ENCODE data around the gene PTCD1. TPM values are rescaled to one million over a fixed set of nuclear protein-coding genes. Genes with fewer than 3 reads are reported as not detected.

PTCD1 gene
- polyA plus RNA-seq, 1 donor (not counting 4 experiments of a cell fraction or from before 2014, with no cell fraction given) = 2.8 TPM

DNA sequence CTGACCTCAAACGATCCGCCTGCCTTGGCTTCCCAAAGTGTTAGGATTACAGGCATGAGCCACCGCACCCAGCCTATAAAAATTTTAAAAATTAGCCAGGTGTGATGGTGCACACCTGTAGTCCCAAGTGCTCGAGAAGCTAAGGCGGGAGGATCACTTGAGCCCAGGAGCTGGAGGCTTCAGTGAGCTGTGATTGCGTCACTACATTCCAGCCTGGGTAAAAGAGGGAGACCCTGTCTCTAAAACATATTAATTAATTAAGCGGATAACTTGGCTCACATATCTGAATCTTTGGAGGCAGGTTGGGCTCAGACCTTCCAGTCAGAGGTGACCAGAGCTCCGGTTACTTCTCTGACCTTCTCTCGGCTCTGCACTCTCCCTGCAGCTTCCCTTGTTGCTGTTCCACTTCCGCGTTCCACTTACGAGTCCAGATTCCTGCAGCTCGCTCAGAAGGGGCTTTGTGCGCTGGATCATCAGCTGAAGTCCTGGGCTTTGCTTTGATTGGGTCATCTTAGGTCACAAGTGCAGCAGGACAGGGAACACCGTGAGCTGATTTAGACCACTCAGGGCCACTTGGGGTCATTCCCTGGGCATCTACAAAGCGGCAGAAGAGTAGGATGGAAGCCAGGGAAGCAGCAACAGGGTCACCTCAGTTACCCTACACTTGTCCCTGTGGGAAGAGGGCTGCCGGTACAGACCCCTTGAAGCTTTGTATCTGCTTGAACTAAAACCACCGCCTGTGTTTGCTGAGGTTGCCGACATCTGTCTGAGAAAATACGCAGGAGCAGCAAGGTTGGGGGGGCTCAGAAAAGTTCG is 66.1 kb downstream of the PTCD1 start:
- DNase-seq (ENCODE audit: low read depth, low spot score) (no peak), FAIRE-seq (no peak)
- H3K9me3 ChIP-seq (ENCODE audit: control insufficient read depth, low read depth, low read length) = no peaks in the 10 kb centered on the region
- H2AFZ ChIP-seq (ENCODE audit: control insufficient read depth, low read length) = peak overlapping the region; percentile 73
- H4K20me1 ChIP-seq (ENCODE audit: control insufficient read depth, extremely low read depth, insufficient read depth, low read length) = peaks cover 8% of the 10 kb centered on the region
- peak overlapping the region; percentile 90 for H3K4me2 ChIP-seq (ENCODE audit: control insufficient read depth, extremely low read depth, insufficient read depth, low read depth, low read length)
- peak overlapping the region; percentile 40 for H3K27ac ChIP-seq (ENCODE audit: control insufficient read depth, insufficient read depth, low read length)
- peaks cover 6 to 9% of the 10 kb centered on the region in 2 experiments for H3K36me3 ChIP-seq (ENCODE audit: control insufficient read depth in 2 of 2, extremely low read depth in 1 of 2, insufficient read depth in 2 of 2, low read length in 2 of 2)
- no peaks in the 10 kb centered on the region for H3K9me1 ChIP-seq (ENCODE audit: control insufficient read depth, extremely low read depth, insufficient read depth, low read length)
- peak overlapping the region in 1 of 3 experiments; percentile 36 for H3K4me3 ChIP-seq (ENCODE audit: control insufficient read depth in 2 of 3, extremely low read depth in 1 of 3, insufficient read depth in 2 of 3, low read depth in 1 of 3, low read length in 3 of 3)
- no peaks in the 10 kb centered on the region for H3K27me3 ChIP-seq (ENCODE audit: control insufficient read depth, extremely low read depth, insufficient read depth, low read length)
- peaks cover 27% of the 10 kb centered on the region for H3K4me1 ChIP-seq (ENCODE audit: control insufficient read depth, extremely low read depth, insufficient read depth, low read length)
- peak overlapping the region; percentile 58 for H3K9ac ChIP-seq (ENCODE audit: control insufficient read depth, extremely low read depth, insufficient read depth, low read length)
- peaks cover 6% of the 10 kb centered on the region for H3K79me2 ChIP-seq (ENCODE audit: control insufficient read depth, insufficient read depth, low read length)
- dilution Hi-C loops (cut with MboI; ENCODE audit: extremely low pct_ligation_motif_present, low sequenced_read_pairs) = no loop called here
- no peak for TF ChIP-seq EZH2 (IDR thresholded peaks at IDR 0.05; ENCODE audit: low read length)
- TF ChIP-seq, protein P1, sequence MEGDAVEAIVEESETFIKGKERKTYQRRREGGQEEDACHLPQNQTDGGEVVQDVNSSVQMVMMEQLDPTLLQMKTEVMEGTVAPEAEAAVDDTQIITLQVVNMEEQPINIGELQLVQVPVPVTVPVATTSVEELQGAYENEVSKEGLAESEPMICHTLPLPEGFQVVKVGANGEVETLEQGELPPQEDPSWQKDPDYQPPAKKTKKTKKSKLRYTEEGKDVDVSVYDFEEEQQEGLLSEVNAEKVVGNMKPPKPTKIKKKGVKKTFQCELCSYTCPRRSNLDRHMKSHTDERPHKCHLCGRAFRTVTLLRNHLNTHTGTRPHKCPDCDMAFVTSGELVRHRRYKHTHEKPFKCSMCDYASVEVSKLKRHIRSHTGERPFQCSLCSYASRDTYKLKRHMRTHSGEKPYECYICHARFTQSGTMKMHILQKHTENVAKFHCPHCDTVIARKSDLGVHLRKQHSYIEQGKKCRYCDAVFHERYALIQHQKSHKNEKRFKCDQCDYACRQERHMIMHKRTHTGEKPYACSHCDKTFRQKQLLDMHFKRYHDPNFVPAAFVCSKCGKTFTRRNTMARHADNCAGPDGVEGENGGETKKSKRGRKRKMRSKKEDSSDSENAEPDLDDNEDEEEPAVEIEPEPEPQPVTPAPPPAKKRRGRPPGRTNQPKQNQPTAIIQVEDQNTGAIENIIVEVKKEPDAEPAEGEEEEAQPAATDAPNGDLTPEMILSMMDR (optimal IDR thresholded peaks at IDR 0.05 in 1 of 3, IDR thresholded peaks at IDR 0.05 in 1 of 3, conservative IDR thresholded peaks at IDR 0.05 in 1 of 3; ENCODE audit: extremely low read depth in 1 of 3, insufficient read depth in 2 of 3, low read length in 3 of 3) = no peak

DNA sequence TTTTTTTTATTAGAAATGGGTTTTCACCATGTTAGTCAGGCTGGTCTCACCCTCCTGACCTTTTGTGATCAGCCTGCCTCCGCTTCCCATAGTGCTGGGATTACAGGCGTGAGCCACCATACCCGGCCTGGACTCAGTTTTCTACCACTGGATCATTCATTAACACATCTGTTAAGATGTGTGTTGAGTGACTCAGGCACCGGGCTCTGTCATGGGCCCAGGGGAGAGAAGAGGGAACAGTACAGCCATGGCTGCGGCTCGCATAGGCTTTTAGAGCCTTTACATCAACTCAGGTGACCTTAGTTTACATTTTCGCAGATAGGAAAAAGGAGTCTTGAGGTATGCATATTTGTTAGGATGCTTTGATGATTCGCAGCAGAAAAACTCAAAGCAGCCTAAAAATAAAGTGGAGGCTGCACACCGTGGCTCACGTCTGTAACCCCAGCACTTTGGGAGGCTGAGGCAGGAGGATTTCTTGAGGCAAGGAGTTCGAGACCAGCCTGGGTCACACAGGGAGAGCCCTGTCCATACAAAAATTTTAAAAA is 67.2 kb downstream of the PTCD1 start:
- H3K36me3 ChIP-seq (ENCODE audit: control insufficient read depth in 2 of 2, extremely low read depth in 1 of 2, insufficient read depth in 2 of 2, low read length in 2 of 2) = peaks cover 14% of the 10 kb centered on the region in 2 experiments
- H3K4me1 ChIP-seq (ENCODE audit: control insufficient read depth, extremely low read depth, insufficient read depth, low read length) = peaks cover 19% of the 10 kb centered on the region
- H3K9me3 ChIP-seq (ENCODE audit: control insufficient read depth, low read depth, low read length) = no peaks in the 10 kb centered on the region
- H3K27ac ChIP-seq (ENCODE audit: control insufficient read depth, insufficient read depth, low read length) = no peak overlapping the region
- H3K79me2 ChIP-seq (ENCODE audit: control insufficient read depth, insufficient read depth, low read length) = peaks cover 5% of the 10 kb centered on the region
- H3K4me2 ChIP-seq (ENCODE audit: control insufficient read depth, extremely low read depth, insufficient read depth, low read depth, low read length) = no peak overlapping the region
- no peak for DNase-seq (ENCODE audit: low read depth, low spot score)
- H4K20me1 ChIP-seq (ENCODE audit: control insufficient read depth, extremely low read depth, insufficient read depth, low read length) = peaks cover 4% of the 10 kb centered on the region
- dilution Hi-C loops (cut with MboI; ENCODE audit: extremely low pct_ligation_motif_present, low sequenced_read_pairs) = no loop called here
- H3K9me1 ChIP-seq (ENCODE audit: control insufficient read depth, extremely low read depth, insufficient read depth, low read length) = no peaks in the 10 kb centered on the region
- H3K27me3 ChIP-seq (ENCODE audit: control insufficient read depth, extremely low read depth, insufficient read depth, low read length) = no peaks in the 10 kb centered on the region
- FAIRE-seq = no peak
- TF ChIP-seq, protein P1 (optimal IDR thresholded peaks at IDR 0.05 in 1 of 3, IDR thresholded peaks at IDR 0.05 in 1 of 3, conservative IDR thresholded peaks at IDR 0.05 in 1 of 3; ENCODE audit: extremely low read depth in 1 of 3, insufficient read depth in 2 of 3, low read length in 3 of 3) = no peak
- no peak for TF ChIP-seq EZH2 (IDR thresholded peaks at IDR 0.05; ENCODE audit: low read length)
- H3K9ac ChIP-seq (ENCODE audit: control insufficient read depth, extremely low read depth, insufficient read depth, low read length) = no peak overlapping the region
- H2AFZ ChIP-seq (ENCODE audit: control insufficient read depth, low read length) = no peak overlapping the region
- H3K4me3 ChIP-seq (ENCODE audit: control insufficient read depth in 2 of 3, extremely low read depth in 1 of 3, insufficient read depth in 2 of 3, low read depth in 1 of 3, low read length in 3 of 3) = no peak overlapping the region
